ENCODE data around the gene RPL18. TPM values are rescaled to one million over a fixed set of nuclear protein-coding genes. Genes with fewer than 3 reads are reported as not detected.
"Not testable (repeated sequence)": the region's sequence is repeated elsewhere in the genome, so short reads cannot be mapped to it uniquely, and the experiment has no call there.

Gene RPL18
- total RNA-seq, 1 experiment from 2014 or later = 1,339 TPM

DNA sequence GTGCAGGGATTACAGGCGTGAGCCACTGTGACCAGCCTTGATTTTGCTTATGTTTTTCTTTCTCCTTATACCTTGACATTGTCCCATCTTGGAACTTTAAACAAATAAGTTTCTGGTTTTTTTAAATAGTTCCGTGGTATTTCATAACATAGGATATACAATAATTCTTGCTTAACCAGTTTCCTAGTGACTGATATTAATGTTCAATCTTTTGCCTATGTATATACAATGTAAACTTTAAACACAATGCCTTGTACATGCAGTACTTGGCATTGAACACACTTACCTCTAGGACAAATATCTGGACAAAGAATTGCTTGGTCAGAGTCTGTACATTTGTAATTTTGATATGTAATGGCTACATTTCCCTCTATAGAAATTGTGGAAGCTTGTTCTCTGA is 36.8 kb downstream of the RPL18 start:
- no peak for TF ChIP-seq CTCF (IDR thresholded peaks at IDR 0.05; ENCODE audit: unreplicated experiment)
- no peaks in the 10 kb centered on the region for H3K9me3 Mint-ChIP-seq (ENCODE audit: low read depth, unreplicated experiment)
- H3K27ac Mint-ChIP-seq (ENCODE audit: unreplicated experiment) = no peak overlapping the region
- BruUV-seq (replicated peaks) = no TSS peak
- no peak for DNase-seq
- intact Hi-C loops (cut with micrococcal nuclease; ENCODE audit: unreplicated experiment) = loop anchor here (5.0 kb wide), 1 partner anchor 95 kb away; no protein-coding TSS in a partner anchor
- H3K4me1 Mint-ChIP-seq (ENCODE audit: low read depth, unreplicated experiment) = peaks cover 9% of the 10 kb centered on the region
- CTCF ChIA-PET = interaction anchor here (0.7 to 5.2 kb wide), 3 partner anchors 42 to 988 kb away, joined by 3 to 148 read pairs (median 4); no protein-coding TSS in a partner anchor
- peaks cover 5% of the 10 kb centered on the region for H3K36me3 Mint-ChIP-seq (ENCODE audit: insufficient read depth, unreplicated experiment)
- no peak overlapping the region for H3K4me3 Mint-ChIP-seq (ENCODE audit: low read depth, unreplicated experiment)
- peaks cover 26% of the 10 kb centered on the region for H3K27me3 Mint-ChIP-seq (ENCODE audit: unreplicated experiment)

GRCh38 chr19:48578891-48579290 is 40.1 kb downstream of the RPL18 start:
- intact Hi-C loops (cut with micrococcal nuclease; ENCODE audit: unreplicated experiment) = no loop called here
- Mint-ChIP-seq H3K27me3 (ENCODE audit: unreplicated experiment) (peaks cover 2% of the 10 kb centered on the region), H3K36me3 (ENCODE audit: insufficient read depth, unreplicated experiment) (no peaks in the 10 kb centered on the region), H3K9me3 (ENCODE audit: low read depth, unreplicated experiment) (no peaks in the 10 kb centered on the region), H3K4me3 (ENCODE audit: low read depth, unreplicated experiment) (no peak overlapping the region), H3K4me1 (ENCODE audit: low read depth, unreplicated experiment) (peaks cover 3% of the 10 kb centered on the region), H3K27ac (ENCODE audit: unreplicated experiment) (no peak overlapping the region)
- CTCF ChIA-PET = interaction anchor here (0.7 kb wide), 1 partner anchor 19 kb away, joined by 5 read pairs; no protein-coding TSS in a partner anchor
- no TSS peak for BruUV-seq (replicated peaks)
- DNase-seq = no peak
- no peak for TF ChIP-seq CTCF (IDR thresholded peaks at IDR 0.05; ENCODE audit: unreplicated experiment)

- H3K36me3 Mint-ChIP-seq (ENCODE audit: insufficient read depth, unreplicated experiment); H3K27me3 Mint-ChIP-seq (ENCODE audit: unreplicated experiment); BruUV-seq (replicated peaks); DNase-seq; H3K4me1 Mint-ChIP-seq (ENCODE audit: low read depth, unreplicated experiment); H3K9me3 Mint-ChIP-seq (ENCODE audit: low read depth, unreplicated experiment); H3K4me3 Mint-ChIP-seq (ENCODE audit: low read depth, unreplicated experiment); H3K27ac Mint-ChIP-seq (ENCODE audit: unreplicated experiment); intact Hi-C loops (cut with micrococcal nuclease; ENCODE audit: unreplicated experiment); CTCF ChIA-PET: not testable (repeated sequence)
These were observed 41.1 kb downstream of the RPL18 start for GRCh38 chr19:48577908-48578307.

DNA sequence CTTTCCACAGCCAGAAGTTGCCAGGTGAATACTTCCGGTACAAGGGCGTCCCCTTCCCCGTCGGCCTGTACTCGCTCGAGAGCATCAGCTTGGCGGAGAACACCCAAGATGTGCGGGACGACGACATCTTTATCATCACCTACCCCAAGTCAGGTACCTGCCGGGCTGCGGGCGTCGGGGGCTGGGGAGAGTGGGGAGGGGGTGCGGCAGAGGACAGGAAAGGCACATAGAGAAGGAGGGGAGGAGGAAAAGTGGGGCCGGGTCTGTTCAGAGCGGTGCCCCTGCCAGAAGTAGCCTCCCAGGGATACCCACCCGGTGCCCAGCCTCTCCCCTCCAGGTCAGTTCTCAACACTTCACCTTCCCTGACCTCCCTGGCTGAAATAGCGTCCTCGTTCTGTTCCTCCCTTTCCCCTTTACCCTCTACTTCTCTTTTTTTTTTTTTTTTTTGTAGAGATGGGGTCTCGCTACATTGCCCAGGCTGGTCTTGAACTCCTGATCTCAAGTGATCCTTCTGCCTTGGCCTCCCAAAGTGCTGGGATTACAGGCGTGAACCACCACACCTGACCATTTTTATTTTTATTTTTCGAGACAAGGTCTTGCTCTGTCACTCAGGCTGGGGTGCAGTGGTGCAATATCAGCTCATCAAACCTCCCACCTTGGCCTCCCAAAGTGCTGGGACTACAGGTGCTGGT is 42.9 kb downstream of the RPL18 start:
- Mint-ChIP-seq H3K36me3 (ENCODE audit: insufficient read depth, unreplicated experiment) (no peaks in the 10 kb centered on the region), H3K4me3 (ENCODE audit: low read depth, unreplicated experiment) (no peak overlapping the region), H3K9me3 (ENCODE audit: low read depth, unreplicated experiment) (no peaks in the 10 kb centered on the region), H3K4me1 (ENCODE audit: low read depth, unreplicated experiment) (no peaks in the 10 kb centered on the region), H3K27me3 (ENCODE audit: unreplicated experiment) (no peaks in the 10 kb centered on the region), H3K27ac (ENCODE audit: unreplicated experiment) (no peak overlapping the region)
- no peak for TF ChIP-seq CTCF (IDR thresholded peaks at IDR 0.05; ENCODE audit: unreplicated experiment)
- intact Hi-C loops (cut with micrococcal nuclease; ENCODE audit: unreplicated experiment) = no loop called here
- CTCF ChIA-PET = no interaction called here
- no peak for DNase-seq
- no TSS peak for BruUV-seq (replicated peaks)

GRCh38 chr19:48573163-48573505 is 45.8 kb downstream of the RPL18 start:
- CTCF ChIA-PET = interaction anchor here (1.3 to 1.4 kb wide), 2 partner anchors 11 to 67 kb away, joined by 4 to 6 read pairs; no protein-coding TSS in a partner anchor
- Mint-ChIP-seq H3K4me3 (ENCODE audit: low read depth, unreplicated experiment) (no peak overlapping the region), H3K27ac (ENCODE audit: unreplicated experiment) (no peak overlapping the region), H3K27me3 (ENCODE audit: unreplicated experiment) (no peaks in the 10 kb centered on the region), H3K4me1 (ENCODE audit: low read depth, unreplicated experiment) (peaks cover 11% of the 10 kb centered on the region), H3K36me3 (ENCODE audit: insufficient read depth, unreplicated experiment) (peaks cover 8% of the 10 kb centered on the region), H3K9me3 (ENCODE audit: low read depth, unreplicated experiment) (no peaks in the 10 kb centered on the region)
- no peak for TF ChIP-seq CTCF (IDR thresholded peaks at IDR 0.05; ENCODE audit: unreplicated experiment)
- intact Hi-C loops (cut with micrococcal nuclease; ENCODE audit: unreplicated experiment) = no loop called here
- no TSS peak for BruUV-seq (replicated peaks)
- no peak for DNase-seq

Data from Calu3 (cell line).